GM20000 (cell line): Measurements from ENCODE around the gene PPP1R13L.
"Not testable (repeated sequence)": the region's sequence is repeated elsewhere in the genome, so short reads cannot be mapped to it uniquely, and the experiment has no call there.

Source experiments
- DNase-seq: peaks from one replicate; pipeline ENCODE4 v3.0.0; 2012; ENCODE audit warnings: low spot score
- CTCF ChIP-seq: IDR thresholded peaks from 2 replicates; pipeline ENCODE4 v1.5.1; 2012; ENCODE audit warnings: mild to moderate bottlenecking, control low read depth; ENCODE audit errors: extremely low read depth, missing control alignments

Gene PPP1R13L

GRCh38 chr19:45409557-45409920 is 4.7 kb upstream of the PPP1R13L start:
- DNase-seq = no peak
- TF ChIP-seq CTCF = no peak

GRCh38 chr19:45408830-45409556 is 4.1 kb upstream of the PPP1R13L start:
- no peak for DNase-seq
- TF ChIP-seq CTCF = no peak

GRCh38 chr19:45408121-45408520 is 3.3 kb upstream of the PPP1R13L start:
- DNase-seq = no peak
- TF ChIP-seq CTCF = no peak

GRCh38 chr19:45407585-45407984 is 2.7 kb upstream of the PPP1R13L start:
- not testable (repeated sequence) for DNase-seq

GRCh38 chr19:45407091-45407375 is 2.2 kb upstream of the PPP1R13L start:
- no peak for TF ChIP-seq CTCF
- no peak for DNase-seq

- TF ChIP-seq CTCF = no peak
- DNase-seq = peak; percentile 85
These were observed 1.6 kb upstream of the PPP1R13L start, which contains the start of gene POLR1G for GRCh38 chr19:45406226-45407090. Gene POLR1G, plus strand, starts transcription at chr19:45406644. Its CDS starts 53 bp downstream, at chr19:45406697.

GRCh38 chr19:45405435-45406225 is 761 bp upstream of the PPP1R13L start:
- TF ChIP-seq CTCF = no peak
- peak; percentile 87 for DNase-seq
